HG03064 (cell line): Measurements from ENCODE around the gene XPOT.

Source experiments
- ATAC-seq: cut with Tn5 transposase; IDR thresholded peaks from one replicate; pipeline ENCODE4 v1.9.1; 2021; ENCODE audit warnings: low read depth; ENCODE audit not compliant: unreplicated experiment

The XPOT gene

GRCh38 chr12:64419696-64420095, 15.5 kb downstream of the XPOT start:
- ATAC-seq, result no peak

- no peak for ATAC-seq
Observed at GRCh38 chr12:64427988-64428387, 23.8 kb downstream of the XPOT start.

GRCh38 chr12:64428956-64429355, 24.8 kb downstream of the XPOT start:
- no peak for ATAC-seq

- no peak for ATAC-seq
Observed at GRCh38 chr12:64430886-64431285, 26.7 kb downstream of the XPOT start.

GRCh38 chr12:64431791-64432190, 27.6 kb downstream of the XPOT start:
- no peak for ATAC-seq

GRCh38 chr12:64433915-64434314, 29.7 kb downstream of the XPOT start:
- ATAC-seq, result no peak

GRCh38 chr12:64440100-64440499, 35.9 kb downstream of the XPOT start:
- no peak for ATAC-seq

- no peak for ATAC-seq
Observed at GRCh38 chr12:64445490-64445889, 41.3 kb downstream of the XPOT start.

GRCh38 chr12:64446295-64446694, 42.1 kb downstream of the XPOT start:
- ATAC-seq, result no peak

GRCh38 chr12:64450057-64450640, 46.0 kb downstream of the XPOT start:
- no peak for ATAC-seq

GRCh38 chr12:64450711-64451486, 46.7 kb downstream of the XPOT start:
- no peak for ATAC-seq

- peak; percentile 82 for ATAC-seq
Observed at GRCh38 chr12:64451687-64452558, 47.7 kb downstream of the XPOT start, which contains the start of gene TBK1. TSS of gene TBK1 (plus strand) at chr12:64452120. CDS start at chr12:64455871, 3,751 bp downstream.

- peak; percentile 1 for ATAC-seq
Observed at GRCh38 chr12:64452559-64453329, 48.6 kb downstream of the XPOT start.

- ATAC-seq, result no peak
Observed at GRCh38 chr12:64455506-64455905, 51.3 kb downstream of the XPOT start.

- no peak for ATAC-seq
Observed at GRCh38 chr12:64456119-64456518, 51.9 kb downstream of the XPOT start.

GRCh38 chr12:64457032-64457431, 52.8 kb downstream of the XPOT start:
- no peak for ATAC-seq

- ATAC-seq, result no peak
Observed at GRCh38 chr12:64457466-64457865, 53.3 kb downstream of the XPOT start.

- no peak for ATAC-seq
Observed at GRCh38 chr12:64457923-64458322, 53.7 kb downstream of the XPOT start.

GRCh38 chr12:64459394-64459891, 55.3 kb downstream of the XPOT start:
- ATAC-seq, result no peak
